C4-2B (cell line): Measurements from ENCODE around the gene TNFRSF11A.

Source experiments
- ZFX ChIP-seq: fragments of 450-650 bp; IDR thresholded peaks from 2 replicates; pipeline ENCODE4 v1.6.1; 2017
- TF ChIP-seq, protein P1 (sequence below): fragments of 450-650 bp; conservative IDR thresholded peaks from 2 replicates; pipeline ENCODE4 v1.5.1; 2017; ENCODE audit warnings: mild to moderate bottlenecking

DNA sequence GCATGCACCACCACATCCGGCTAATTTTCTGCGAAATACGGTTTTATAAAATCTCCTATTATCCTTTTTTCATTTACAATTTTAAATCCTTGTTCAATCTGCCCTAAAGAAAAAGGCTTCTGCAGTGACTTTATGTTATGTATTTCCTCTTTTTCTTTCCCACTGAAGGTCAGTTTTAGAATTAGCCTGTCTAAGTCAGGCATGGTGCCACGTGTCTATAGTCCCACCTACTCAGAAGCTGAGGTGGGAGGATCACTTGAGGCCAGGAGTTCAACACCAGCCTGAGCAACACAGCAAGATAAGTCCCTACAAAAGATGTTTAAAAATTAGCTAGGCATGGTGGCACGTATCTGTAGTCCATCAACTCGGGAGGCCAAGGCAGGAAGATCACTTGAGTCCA is 39.8 kb upstream of the TNFRSF11A start:
- TF ChIP-seq, protein P1, sequence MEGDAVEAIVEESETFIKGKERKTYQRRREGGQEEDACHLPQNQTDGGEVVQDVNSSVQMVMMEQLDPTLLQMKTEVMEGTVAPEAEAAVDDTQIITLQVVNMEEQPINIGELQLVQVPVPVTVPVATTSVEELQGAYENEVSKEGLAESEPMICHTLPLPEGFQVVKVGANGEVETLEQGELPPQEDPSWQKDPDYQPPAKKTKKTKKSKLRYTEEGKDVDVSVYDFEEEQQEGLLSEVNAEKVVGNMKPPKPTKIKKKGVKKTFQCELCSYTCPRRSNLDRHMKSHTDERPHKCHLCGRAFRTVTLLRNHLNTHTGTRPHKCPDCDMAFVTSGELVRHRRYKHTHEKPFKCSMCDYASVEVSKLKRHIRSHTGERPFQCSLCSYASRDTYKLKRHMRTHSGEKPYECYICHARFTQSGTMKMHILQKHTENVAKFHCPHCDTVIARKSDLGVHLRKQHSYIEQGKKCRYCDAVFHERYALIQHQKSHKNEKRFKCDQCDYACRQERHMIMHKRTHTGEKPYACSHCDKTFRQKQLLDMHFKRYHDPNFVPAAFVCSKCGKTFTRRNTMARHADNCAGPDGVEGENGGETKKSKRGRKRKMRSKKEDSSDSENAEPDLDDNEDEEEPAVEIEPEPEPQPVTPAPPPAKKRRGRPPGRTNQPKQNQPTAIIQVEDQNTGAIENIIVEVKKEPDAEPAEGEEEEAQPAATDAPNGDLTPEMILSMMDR: no peak
- no peak for TF ChIP-seq ZFX
